ENCODE measurements around the gene RBM4. TPM values are rescaled to one million over a fixed set of nuclear protein-coding genes. Genes with fewer than 3 reads are reported as not detected.

The RBM4 gene, protein sequence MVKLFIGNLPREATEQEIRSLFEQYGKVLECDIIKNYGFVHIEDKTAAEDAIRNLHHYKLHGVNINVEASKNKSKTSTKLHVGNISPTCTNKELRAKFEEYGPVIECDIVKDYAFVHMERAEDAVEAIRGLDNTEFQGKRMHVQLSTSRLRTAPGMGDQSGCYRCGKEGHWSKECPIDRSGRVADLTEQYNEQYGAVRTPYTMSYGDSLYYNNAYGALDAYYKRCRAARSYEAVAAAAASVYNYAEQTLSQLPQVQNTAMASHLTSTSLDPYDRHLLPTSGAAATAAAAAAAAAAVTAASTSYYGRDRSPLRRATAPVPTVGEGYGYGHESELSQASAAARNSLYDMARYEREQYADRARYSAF
- 45.8 and 61.8 TPM in 2 replicates for polyA plus RNA-seq

DNA sequence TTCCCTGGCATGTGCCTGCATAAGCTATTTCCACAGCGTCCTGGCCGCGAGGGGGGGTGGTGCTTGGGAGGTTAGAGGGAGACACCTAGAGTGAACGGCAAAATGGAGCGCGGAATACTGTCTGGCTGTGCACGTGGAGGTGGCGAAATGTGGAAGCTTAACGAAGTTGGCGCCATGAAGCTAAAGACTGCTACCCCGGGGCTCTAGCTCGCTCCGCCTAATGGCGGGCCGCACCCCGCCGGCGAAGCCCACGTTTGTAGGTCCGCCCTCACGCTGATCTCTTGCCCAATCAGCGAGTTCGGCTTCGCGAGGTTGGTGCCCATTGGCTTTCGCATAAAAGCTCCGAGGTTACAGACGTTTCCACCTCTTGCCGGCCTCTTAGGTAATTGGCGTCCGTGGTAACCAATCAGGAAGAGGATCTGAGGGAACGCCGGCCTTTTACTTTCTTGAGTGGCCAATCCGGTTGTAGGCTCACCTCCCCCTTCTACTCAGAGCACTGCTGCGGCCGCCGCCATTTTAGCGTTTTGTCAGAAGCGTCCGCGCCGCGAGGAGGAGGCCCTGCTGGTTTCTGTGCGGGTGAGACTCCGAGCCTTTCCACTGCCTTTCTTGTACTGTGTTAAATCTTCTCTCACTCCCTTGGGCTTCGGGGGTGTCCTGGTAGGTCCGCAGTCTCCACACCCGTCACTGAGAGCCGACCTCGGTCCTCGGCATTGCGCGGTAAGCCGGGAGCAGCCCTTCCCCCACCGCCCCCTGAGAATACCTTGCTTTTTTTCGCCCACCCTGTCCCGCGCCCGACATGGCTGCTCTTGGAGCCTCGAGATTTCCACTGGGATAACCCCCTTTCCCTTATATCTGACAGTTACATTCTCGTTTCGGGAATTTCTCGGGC lies at the start of gene RBM4:
Gene RBM4, plus strand, starts transcription at position 527 of the 889 bp plus-strand sequence. CDS start 1,009 bp downstream, outside the sequence.

DNA sequence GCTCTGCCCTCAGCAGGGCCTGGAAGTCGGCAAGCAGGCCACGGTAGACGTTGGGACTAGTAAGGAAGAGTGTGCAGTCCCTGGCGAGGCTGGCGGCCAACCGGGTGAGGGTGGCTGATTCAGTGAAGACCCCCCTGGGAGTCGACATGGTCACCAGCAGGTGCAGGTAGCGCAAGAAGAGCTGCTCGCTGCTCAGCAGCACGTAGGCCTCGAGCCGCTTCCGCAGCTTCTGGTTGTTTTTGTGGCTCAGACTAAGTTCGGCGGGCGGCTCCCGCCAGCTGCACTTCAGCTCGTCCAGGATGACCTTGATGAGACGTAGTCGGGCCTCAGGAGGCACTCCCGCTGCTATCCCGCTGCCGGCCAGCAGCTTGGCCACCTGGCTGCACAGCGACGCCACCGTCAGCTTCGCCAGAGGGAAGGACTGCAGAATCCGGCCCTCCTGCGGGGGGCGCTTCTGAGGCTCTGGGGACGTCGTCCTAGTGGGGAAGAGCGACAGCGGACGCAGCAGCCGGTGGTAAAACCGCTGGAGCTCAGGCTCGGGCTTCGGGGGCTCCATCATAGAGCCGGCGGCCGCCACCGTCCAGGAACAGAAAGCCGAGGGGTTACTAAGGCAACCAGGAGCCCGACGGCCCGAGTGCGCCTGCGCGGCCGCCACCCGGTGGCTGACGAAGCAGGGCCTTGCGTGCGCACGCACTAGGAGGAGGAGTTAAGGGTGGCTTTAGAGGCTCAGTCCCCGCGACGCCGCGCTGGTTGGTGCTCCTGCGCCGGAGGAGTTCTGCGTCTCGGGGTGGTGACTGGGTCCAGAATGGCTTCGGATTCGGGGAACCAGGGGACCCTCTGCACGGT lies 45.8 kb upstream of the RBM4 start, which contains the start of the genes CCDC87 and CCS:
Gene CCDC87, minus strand, starts transcription at position 607 of the 846 bp plus-strand sequence. Its CDS starts 48 bp downstream, at position 559.
Gene CCS, plus strand, starts transcription at position 729 of the 846 bp plus-strand sequence. Its CDS starts 77 bp downstream, at position 806.

DNA sequence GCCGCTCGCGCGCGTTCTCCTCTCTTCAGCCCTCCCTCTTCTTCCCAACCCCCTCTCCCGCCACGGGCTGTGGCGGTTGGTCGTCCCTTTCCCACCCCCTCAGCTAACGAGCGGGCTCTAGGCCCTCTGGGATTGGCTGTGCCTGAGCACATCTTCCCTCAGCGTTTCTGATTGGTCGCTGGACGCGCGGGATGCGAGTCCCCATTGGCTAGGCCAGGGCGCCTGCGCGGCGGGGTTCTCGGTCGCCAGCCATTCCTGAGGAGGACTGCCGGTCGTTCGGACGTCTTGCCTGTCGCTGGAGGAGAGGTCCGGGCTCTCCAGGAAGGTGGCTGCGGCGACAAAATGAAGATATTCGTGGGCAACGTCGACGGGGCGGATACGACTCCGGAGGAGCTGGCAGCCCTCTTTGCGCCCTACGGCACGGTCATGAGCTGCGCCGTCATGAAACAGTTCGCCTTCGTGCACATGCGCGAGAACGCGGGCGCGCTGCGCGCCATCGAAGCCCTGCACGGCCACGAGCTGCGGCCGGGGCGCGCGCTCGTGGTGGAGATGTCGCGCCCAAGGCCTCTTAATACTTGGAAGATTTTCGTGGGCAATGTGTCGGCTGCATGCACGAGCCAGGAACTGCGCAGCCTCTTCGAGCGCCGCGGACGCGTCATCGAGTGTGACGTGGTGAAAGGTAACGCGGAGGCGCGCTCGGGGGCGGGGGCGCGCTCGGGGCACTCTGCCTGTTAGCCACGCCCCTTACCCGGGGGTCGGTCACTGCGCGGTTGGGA lies 21.9 kb upstream of the RBM4 start, which contains the start of gene RBM14:
Gene RBM14, plus strand, starts transcription at position 252 of the 776 bp plus-strand sequence. Its CDS starts 91 bp downstream, at position 343.

DNA sequence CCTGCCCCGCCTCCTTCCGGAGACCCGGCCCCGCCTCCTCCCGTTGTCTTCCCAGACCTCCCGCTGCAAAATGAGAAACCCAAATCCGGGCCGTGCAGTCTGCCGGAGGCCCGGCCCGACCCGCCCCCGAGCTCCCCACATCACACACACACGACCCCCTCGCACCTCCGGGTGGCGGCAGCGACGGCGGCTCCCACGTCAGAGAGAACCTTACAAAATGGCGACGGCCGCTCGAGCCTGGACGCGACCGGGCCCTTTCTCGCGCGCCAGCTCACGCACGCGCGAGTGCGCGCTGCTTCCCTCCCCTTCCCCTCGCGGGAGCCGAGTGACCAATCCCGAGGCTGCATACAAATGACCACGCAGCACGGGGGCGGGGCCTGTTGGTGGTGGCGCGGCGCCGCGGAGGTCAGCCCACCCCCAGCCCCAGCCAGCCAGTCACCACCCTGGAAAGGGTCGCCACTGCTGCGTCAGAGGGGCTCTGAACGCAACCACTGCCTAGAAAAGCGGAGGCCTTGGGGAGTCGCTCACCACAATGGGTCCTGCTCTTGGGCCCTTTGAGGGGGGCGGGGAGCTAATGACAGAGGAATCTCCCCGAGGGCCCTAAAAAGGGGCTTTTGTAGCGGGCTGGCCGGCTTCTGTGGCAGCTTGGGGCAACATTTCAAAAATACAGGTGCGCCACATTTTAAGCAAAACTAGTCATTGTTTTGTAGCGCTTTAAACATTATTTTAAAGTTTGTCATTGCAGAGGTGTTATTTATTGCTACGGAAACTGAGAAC lies 39.3 kb downstream of the RBM4 start, which contains the start of gene RBM4B:
Gene RBM4B, minus strand, starts transcription at position 289 of the 777 bp plus-strand sequence. CDS start 808 bp downstream, outside the sequence.

Other genes with a start within 250 kb of the RBM4 start
- 0.16 TPM in 1 of 2 replicates, not detected in the other for gene NPAS4, start 217.7 kb upstream of the RBM4 start, polyA plus RNA-seq
- gene MRPL11, start 199.9 kb upstream of the RBM4 start, polyA plus RNA-seq, result 17.4 and 20.0 TPM in 2 replicates
- 1.9 and 3.8 TPM in 2 replicates for gene PELI3, start 171.8 kb upstream of the RBM4 start, polyA plus RNA-seq
- 7.0 and 9.5 TPM in 2 replicates for gene DPP3, start 158.3 kb upstream of the RBM4 start, polyA plus RNA-seq
- 8.4 and 11.0 TPM in 2 replicates for gene BBS1, start 128.1 kb upstream of the RBM4 start, polyA plus RNA-seq
- gene ZDHHC24, start 92.7 kb upstream of the RBM4 start, polyA plus RNA-seq, result 3.7 and 4.8 TPM in 2 replicates
- not detected in 2 replicates for gene ACTN3, start 91.8 kb upstream of the RBM4 start, polyA plus RNA-seq
- 17.0 and 22.1 TPM in 2 replicates for gene CTSF, start 70.1 kb upstream of the RBM4 start, polyA plus RNA-seq
- gene CCDC87, start 45.6 kb upstream of the RBM4 start, polyA plus RNA-seq, result not detected in 2 replicates
- gene CCS, start 45.5 kb upstream of the RBM4 start, polyA plus RNA-seq, result 11.9 and 12.9 TPM in 2 replicates
- gene RBM14, start 22.1 kb upstream of the RBM4 start, polyA plus RNA-seq, result 8.6 and 17.6 TPM in 2 replicates
- 16.2 and 17.1 TPM in 2 replicates for gene RBM4B, start 39.2 kb downstream of the RBM4 start, polyA plus RNA-seq
- gene SPTBN2, start 90.5 kb downstream of the RBM4 start, polyA plus RNA-seq, result 73.2 and 78.9 TPM in 2 replicates
- gene RCE1, start 204.7 kb downstream of the RBM4 start, polyA plus RNA-seq, result 3.7 and 8.7 TPM in 2 replicates
- gene LRFN4, start 218.4 kb downstream of the RBM4 start, polyA plus RNA-seq, result 0.47 and 0.60 TPM in 2 replicates